Left forelimb (tissue), 1 donor: ENCODE measurements around the gene RAD9B.
"Not testable (repeated sequence)": the region's sequence is repeated elsewhere in the genome, so short reads cannot be mapped to it uniquely, and the experiment has no call there.

ENCODE experiments used
- DNase-seq: peaks from one replicate; pipeline ENCODE4 v3.0.0-alpha.2; 2018; ENCODE audit warnings: low spot score

RAD9B gene

DNA sequence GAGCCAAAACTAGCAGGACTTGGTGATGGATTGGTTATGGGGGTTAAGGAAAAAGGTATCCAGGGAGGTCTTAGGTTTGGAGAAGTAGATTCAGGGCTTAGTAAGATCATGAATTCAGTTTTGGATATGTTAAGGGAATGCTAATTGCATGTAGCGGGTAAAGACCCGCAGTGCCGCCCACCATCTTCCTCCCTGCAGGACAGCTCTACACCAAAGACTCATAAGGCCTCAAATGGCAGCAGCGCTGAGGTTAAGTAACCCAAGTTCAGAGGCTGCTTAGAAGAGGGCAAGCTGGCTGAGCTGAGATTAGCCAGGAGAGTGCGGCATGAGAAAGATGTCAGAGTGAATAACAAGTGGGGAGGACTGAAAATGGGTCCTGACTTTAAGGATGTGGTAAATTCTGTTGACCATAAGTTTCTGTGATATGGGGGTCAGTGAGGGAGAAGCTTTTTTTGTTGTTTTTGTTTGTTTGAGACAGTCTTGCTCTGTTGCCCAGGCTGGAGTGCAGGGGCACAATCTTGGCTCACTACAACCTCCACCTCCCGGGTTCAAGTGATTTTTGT is 26.2 kb downstream of the RAD9B start:
- DNase-seq: no peak

DNA sequence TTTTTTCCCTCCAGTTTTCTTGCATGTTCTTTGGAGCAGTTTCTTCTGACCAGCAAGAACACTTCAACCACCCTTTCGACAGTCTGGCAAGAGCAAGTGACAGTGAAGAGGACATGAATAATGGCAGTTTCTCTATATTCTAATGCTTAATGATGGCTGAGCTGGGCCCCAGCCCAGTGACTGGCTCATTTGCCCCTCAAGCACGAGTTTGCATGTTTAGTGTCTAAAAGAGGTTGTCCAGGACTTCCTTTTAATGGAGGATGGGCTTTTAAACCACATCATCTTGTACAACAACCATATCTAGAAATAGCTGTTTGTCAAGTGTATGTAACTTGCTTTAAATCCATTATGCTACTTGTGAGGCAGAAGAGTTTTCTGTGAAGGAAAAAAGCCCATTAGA is 28.4 kb downstream of the RAD9B start:
- no peak for DNase-seq

DNA sequence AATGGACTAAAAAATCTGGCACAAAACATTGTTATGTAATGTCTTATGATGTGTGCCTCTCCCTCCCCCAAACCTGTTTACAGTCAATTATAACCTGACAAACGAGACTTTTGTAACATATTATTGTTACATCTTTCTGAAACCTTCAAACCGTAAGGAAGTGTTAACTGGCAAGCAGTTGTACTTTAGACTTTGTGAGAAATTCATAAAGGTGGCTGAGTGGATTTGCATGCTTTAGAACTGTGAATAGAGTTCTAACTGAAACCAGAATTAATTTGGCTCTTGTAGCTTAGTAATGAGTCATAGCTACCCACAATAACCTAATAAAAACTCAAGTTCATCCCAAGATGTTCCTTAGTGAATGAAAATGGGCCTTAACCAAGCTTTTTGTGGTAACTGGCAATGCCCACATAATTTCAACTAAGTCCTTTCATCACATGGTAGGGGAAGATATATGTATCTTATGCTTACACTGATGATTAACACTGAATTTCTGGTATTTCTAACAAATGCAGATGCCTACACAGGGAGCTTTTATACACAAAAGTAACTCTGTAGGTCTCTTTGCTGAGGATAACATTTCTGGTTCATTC is 29.7 kb downstream of the RAD9B start:
- no peak for DNase-seq

DNA sequence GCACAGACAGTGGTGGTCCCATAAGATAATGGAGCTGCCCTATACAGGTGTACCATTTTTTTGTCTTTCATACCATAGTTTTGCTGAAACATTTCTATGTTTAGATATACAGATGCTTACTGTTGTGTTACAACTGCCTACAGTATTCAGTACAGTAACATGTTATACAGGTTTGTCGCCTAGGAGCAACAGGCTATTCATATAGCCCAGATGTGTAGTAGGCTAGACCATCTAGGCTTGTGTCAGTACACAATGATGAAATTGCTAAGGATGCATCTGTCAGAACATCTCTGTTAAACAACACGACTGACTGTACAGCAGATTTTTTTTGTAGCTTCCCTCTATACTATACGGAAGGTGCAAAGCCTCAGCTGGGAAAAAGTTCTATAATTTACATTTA is 30.5 kb downstream of the RAD9B start:
- no peak for DNase-seq

DNA sequence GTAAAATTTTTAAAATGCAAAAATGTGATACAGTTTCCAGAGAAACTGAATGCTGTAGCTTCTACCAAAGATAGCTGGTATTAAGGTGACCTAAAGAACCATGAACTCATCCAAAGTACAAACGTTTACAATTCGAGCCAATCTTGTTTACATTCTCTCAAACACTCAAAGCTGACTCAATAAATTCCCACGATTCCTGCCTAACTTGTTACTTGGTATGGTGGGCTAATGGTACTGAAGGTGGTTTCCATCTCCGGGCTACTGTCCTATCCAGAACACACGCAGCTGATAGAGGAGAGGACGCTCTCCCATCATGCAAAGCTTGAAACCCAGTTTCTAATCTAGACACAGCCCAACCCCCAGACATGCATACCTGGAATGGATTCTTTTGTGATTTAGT is 31.5 kb downstream of the RAD9B start:
- DNase-seq: no peak

DNA sequence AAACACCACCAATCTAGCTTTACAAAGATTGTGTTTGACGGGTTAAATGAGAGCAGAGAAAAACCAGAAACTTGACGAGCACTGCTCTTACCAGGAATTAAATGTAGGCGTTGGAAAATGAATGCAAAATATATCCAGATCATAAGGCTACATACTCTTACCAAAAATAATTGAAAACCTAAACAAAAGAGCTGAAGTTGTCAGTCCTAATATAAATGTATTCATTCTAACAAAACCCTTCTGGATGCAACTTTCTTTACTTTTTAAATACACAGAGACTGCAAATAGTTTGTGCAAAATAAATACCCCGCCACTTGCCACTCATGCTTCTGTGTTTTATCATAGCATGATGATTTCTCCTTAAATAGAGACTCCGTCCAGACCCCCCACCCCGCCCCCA is 32.7 kb downstream of the RAD9B start:
- no peak for DNase-seq

DNA sequence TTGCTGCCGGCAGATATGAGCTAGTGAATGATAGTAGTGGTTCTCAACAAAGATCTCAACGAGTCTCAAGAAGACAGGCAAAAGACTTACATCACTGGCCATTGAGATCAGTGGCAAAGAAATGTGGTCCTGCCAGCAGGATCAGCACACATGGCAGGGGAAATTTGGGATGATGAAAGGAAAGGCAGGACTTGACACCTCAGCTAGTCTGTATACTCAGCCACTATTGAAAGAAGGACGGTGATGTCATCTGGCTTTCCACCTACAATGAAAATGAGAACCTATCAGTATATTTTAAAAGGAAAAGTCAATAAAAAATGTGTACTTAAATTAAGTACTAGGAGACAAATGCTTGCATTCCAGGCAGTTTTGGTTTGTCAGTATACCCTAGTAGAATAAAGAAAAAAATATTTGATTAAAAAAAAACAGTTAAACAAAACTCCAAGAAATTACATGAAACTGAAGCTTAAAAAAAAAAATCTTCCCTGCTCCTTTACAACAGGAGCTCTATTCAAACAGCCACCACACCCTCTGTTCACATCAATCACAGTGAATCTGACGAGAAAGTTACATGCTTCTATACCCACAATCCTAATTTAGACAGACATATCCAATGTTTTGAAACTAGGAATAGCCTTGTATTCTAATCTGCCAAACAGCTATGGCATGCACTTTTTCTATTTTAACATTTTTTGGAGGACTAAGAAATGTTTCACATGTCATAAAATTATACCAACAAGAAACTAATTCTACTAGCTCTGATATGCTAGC is 34.9 kb downstream of the RAD9B start:
- DNase-seq: no peak

DNA sequence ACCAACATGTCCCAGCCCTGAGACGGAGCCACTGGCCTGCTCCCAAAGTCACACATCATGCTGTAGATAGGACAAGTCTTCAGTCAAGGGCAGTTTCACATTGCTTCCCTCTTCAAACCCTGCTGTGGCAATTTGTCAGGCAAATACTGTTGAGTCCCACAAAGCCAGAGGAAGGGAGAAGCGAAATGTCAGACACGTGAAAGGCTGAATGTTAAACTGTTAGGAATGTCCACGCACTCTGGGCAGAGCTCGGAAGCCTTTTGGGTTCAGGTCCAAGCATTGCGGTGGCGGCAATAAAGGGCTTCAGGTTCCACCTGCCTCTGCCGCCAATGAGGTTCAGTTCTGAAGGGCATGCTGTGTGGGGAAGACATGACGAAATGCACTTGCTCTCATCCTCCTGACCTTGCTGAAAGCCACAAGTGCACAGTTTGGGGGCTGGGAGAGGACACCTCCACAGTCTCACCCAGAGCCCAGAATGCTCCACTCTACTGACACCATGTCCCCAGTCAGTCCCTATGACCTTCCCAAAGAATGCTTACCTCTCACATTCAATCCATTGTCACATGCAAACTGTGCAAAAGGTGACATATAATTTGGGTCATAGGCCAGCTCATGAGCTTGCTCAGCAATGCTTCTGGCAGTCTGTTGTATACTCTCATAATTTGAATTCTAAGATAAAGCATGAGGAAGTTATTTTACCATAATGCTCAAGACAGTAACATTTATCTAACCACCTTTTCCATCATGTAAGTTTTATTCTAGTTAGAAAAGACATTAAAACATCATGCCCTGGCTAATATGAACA is 35.7 kb downstream of the RAD9B start:
- no peak for DNase-seq

DNA sequence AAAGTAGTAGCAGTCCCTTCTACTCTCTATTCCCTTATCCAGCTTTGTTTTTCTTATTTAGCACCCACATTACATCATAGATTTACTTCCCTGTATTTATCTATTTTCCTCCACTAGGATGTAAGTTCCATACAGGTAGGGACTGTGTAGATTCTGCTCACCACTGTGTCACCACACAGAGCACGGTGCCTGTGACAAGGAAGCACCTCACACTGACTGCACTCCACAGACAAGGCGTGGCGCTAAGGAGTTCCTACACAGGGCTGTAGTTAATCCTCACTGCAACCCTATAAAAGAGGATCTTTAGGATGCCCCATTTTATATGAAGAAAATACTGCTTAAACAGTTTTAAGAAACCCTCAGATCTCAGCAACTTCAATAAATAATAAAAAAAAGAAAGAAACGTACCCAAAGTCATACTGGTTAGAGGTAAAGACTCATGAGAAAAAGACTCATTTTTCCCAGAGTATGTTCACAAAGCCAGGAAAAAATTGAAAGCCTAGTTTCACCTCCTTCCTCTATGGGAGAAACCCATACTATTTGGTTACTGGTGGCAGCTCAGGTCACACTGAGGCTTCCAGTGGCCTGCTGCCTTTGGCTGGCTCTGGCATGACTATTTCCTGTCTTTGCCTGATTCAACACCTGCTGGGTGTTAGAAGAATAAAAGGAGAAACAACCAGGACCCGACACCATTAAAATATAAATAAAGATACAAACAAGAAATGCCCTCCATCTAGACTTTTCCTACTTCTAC is 36.9 kb downstream of the RAD9B start:
- no peak for DNase-seq

DNA sequence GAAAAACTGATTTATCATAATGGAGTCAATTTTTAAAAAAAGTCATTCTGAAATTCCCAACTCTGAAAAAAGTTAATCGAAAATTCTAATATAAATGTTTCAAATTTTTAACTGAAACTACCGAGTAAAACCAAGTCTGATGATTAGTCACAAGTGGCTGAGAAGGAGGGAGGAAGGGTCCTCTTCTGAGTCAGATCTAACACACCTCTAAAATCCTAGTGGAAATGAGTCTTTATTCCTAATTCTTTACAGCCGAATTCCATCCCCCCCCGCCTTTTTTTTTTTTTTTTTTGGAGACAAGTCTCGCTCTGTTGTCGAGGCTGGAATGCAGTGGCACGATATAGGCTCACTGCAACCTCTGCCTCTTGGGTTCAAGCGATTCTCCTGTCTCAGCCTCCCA is 37.9 kb downstream of the RAD9B start:
- no peak for DNase-seq

DNA sequence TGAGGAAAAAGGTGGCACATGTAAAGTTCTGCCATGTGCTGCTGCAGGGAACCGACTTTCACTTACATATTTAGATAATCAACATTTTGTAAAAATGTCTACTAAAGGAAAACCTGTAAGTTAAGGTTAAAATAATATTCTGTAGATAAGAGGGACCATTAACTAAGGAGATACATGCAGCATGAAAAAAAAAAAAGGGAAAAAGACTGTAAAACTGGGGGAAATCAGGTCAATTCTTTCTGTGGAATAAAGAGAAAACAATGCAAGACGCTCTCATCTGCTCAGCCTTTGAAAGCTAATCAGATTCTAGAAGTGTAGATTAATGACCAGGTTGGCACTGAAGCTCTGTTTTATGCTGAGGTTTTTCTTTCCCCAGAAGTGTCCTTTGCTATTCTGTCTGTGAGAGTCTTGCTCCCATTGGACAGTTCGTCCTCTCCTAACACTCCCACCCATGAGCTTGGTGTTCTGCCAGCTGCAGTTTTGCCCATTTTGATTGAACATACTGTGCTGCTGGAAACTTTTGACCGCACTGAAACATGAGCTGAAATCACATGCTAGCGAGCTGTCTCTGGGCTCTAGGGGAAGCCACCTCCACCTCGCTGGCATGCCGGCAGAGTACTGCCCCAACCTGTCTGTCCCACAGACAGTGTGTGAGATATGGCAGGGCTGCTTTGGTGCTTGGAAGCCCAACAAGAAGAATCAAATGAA is 41.3 kb downstream of the RAD9B start:
- DNase-seq: peak; percentile 69

DNA sequence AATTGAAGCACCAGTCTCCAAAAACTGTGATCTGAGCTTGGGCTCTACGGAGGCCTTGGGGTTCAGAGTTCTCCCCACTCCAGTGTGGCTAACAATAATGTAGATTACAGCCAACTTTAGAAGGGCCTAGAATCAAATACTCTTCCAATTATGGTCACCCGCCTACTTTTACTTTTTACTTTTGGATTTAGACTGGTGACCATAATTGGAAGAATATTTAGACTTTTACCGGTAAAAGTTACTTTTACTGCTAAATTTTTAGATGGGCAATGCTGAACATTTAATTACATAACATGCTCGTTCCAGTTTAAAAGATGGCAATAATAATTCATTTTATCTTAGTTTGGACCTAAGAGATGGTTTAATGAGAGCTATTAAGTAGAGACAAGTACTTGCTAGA is 41.8 kb downstream of the RAD9B start:
- DNase-seq: no peak

DNA sequence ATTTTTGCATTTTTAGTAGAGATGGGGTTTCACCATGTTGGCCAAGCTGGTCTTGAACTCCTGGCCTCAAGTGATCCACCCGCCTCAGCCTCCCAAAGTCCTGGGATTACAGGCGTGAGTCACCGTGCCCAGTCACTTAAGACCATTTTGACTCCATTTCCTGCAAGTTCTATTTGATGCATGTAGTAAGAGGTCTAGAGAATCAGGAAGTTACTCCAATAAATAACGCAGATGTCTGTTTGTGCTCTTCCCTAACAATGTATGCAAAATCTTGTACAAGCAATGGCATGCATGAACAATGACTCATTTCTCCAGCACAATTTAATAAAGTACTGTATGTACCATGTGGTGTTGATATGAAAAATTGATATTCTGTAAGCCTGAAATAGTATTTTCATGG is 43.1 kb downstream of the RAD9B start:
- DNase-seq: not testable (repeated sequence)

DNA sequence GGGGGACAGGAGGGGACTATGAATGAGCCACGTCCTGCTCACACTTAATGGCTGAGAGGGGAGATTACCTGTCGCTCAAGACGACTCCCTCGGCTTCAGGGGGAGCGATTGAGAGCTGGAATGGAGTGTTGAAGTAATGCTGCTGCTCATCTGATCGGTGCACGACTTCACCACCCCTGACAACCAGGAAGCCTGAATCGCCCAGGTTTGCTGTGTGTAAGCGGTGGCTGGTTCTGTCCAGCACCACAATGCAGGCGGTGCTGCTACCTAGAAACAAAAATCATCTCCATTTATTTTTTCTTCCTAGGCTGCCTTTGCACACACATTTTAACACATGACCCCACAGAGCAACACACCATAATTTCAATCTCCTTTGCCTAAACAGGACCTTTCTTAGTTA is 43.7 kb downstream of the RAD9B start:
- no peak for DNase-seq

DNA sequence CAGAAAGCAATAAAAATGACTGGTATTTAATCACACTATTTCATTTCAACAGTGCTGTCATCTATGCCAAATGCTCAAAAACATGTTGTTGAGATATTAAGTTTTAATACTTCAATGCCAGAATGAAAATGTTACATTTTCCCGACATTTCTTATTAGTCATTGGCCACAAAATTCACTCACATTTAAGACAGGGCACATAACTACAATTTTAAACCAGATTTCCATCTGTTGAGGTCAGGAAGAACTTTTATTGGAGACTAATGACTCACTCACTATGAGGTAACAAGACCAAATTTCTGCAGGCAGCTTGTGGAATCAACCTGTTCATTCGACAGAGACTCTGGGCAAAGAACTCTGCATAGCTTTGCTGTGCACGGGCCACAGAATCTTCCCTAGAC is 44.2 kb downstream of the RAD9B start:
- no peak for DNase-seq

DNA sequence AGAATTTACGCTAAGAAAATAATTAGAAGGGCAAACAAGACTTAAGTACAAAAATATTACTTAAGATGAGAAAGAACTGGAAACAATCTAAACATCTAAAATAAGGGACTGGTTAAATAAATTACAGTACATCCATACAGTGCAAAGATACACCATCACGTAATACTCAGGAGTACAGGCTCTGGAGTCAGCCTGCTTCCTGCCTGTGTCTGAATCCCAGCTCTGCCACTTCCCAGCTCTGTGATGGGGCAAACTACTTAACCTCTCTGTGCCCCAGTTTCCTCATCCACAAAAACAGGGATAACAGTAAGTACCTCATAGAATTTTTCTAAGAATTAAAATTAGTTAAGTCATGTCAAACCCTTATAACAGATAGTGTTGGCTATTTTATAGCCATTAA is 45.0 kb downstream of the RAD9B start:
- DNase-seq: no peak

DNA sequence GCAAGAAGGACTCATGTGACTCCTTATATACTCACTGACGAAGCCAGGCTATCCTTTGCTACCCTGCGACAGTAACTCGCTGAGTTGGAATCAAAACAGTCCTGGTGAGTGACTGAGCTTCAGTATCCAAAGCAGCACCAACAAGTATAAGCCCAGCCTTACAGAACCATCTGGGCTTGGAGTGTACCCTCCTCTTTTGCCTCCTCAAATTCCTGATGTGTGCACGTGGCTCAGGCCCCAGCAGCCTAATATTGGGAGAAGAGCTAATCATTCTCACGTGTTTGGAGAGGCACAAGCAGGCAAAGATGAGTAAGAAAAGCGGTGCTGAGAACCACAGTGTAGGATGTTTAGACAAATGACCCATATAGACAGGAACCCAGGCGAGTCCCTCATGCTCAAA is 46.5 kb downstream of the RAD9B start:
- no peak for DNase-seq

DNA sequence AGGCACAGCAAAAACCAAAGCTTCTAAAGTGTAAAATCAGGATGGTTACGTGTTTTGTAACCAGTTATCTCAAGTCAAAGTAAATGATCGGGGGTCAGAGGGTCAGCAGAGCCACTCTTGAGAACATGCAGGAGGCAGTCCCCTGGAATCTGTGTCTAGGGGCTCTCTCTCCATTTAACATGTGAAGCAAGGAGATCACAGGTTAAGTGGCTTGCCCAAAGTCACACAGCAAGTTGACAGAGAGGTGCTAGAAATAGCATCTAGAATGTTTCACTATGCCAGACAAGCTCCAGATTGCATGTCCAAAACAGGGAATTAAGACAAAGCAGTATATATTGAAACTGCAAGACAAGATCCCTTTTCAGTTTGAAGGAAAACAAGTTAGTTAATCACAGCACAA is 47.6 kb downstream of the RAD9B start:
- DNase-seq: no peak

DNA sequence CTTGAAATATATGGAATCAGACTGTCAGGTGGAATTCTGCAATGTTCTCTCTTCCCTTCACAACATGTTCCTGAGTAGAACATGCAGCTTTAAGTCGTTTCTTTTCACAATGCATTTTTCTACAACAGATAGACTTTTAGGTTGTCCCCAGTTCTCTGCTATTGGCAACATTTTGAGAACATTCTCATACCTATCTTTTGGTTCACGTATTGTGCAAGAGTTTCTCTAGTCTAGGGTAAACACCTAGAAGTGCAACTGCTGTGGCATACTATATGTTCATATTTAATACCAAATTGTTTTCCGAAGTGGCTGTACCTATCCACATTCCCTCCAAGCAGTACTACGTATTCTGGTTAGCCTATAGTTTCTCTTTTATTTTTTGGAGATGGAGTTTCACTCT is 48.9 kb downstream of the RAD9B start:
- DNase-seq: no peak
